OCI-LY7 (cell line): ENCODE data around the gene AARS1. TPM values are rescaled to one million over a fixed set of nuclear protein-coding genes. Genes with fewer than 3 reads are reported as not detected.

Experiments
- BruUV-seq: library from RNA; stranded (reverse); fragments of 400-500 nt; replicated peaks from 2 replicates; lab custom pipeline; 2021; lab: Mats Ljungman, UMichigan
- CTCF ChIA-PET: fragments of 300-600 bp; sonication (Branson Sonifier 250); formaldehyde crosslinking; loops from one replicate; lab custom pipeline; 2022; ENCODE audit warnings: antibody characterized with exemption; ENCODE audit not compliant: unreplicated experiment; lab: Charles Lee
- POLR2A ChIA-PET: fragments of 300-600 bp; sonication (Branson Sonifier 250); formaldehyde crosslinking; loops from one replicate; lab custom pipeline; 2022; ENCODE audit warnings: antibody characterized with exemption; lab: Charles Lee
- DNase-seq: peaks from one replicate; pipeline ENCODE4 v3.0.0-alpha.2; 2015; ENCODE audit warnings: low spot score
- H2AFZ ChIP-seq: fragments of 200-600 bp; sonication (generic), shearing (Covaris generic); 2 replicates; pipeline ENCODE4 v1.6.1; 2014; ENCODE audit warnings: mild to moderate bottlenecking, antibody characterized with exemption, low read length, moderate library complexity
- H3K27ac ChIP-seq: fragments of 200-600 bp; sonication (generic); 2 replicates; pipeline ENCODE4 v1.5.1; 2014; ENCODE audit warnings: mixed run types, low read depth, mild to moderate bottlenecking, moderate library complexity, low read length, inconsistent platforms; ENCODE audit not compliant: poor library complexity, severe bottlenecking
- H3K36me3 ChIP-seq: fragments of 200-600 bp; sonication (generic); 2 replicates; pipeline ENCODE4 v1.6.1; 2014; ENCODE audit warnings: mild to moderate bottlenecking, antibody characterized with exemption, low read length, moderate library complexity, mixed read lengths; ENCODE audit not compliant: insufficient read depth
- H3K4me1 ChIP-seq: fragments of 200-600 bp; sonication (generic); 2 replicates; pipeline ENCODE4 v1.5.1; 2014; ENCODE audit warnings: mild to moderate bottlenecking, low read length; ENCODE audit not compliant: insufficient read depth, poor library complexity, severe bottlenecking
- H3K4me2 ChIP-seq: fragments of 200-600 bp; sonication (generic); 2 replicates; pipeline ENCODE4 v1.6.1; 2014; ENCODE audit warnings: mild to moderate bottlenecking, low read length
- H3K4me3 ChIP-seq: fragments of 200-600 bp; sonication (generic); 2 replicates; pipeline ENCODE4 v1.5.1; 2014; ENCODE audit warnings: mild to moderate bottlenecking, low read depth, low read length; ENCODE audit not compliant: poor library complexity, severe bottlenecking
- H3K79me2 ChIP-seq: fragments of 200-600 bp; sonication (generic); 2 replicates; pipeline ENCODE4 v1.6.1; 2016; ENCODE audit warnings: low read depth, mild to moderate bottlenecking, low read length, moderate library complexity, mixed read lengths; ENCODE audit not compliant: insufficient read depth
- H3K9me2 ChIP-seq: fragments of 200-600 bp; sonication (generic); 2 replicates; pipeline ENCODE4 v1.6.1; 2016; ENCODE audit warnings: mild to moderate bottlenecking, low read length, mixed read lengths; ENCODE audit not compliant: insufficient read depth
- H3K9me3 ChIP-seq: fragments of 200-600 bp; sonication (generic); 2 replicates; pipeline ENCODE4 v1.6.1; 2014; ENCODE audit warnings: mild to moderate bottlenecking, mixed run types, low read length, mixed read lengths
- H4K20me1 ChIP-seq: fragments of 200-600 bp; sonication (generic); 2 replicates; pipeline ENCODE4 v1.6.1; 2014; ENCODE audit warnings: mild to moderate bottlenecking, antibody characterized with exemption, low read length, moderate library complexity, mixed read lengths; ENCODE audit not compliant: insufficient read depth
- CTCF ChIP-seq: fragments of 200-600 bp; sonication (generic); conservative IDR thresholded peaks from 2 replicates; pipeline ENCODE4 v1.5.1; 2014; ENCODE audit warnings: mild to moderate bottlenecking, antibody characterized with exemption, low read length, moderate library complexity, mixed read lengths
- EZH2phosphoT487 ChIP-seq: fragments of 200-600 bp; sonication (generic); IDR thresholded peaks from 2 replicates; pipeline ENCODE4 v1.6.1; 2018; ENCODE audit warnings: low read depth, borderline replicate concordance, mild to moderate bottlenecking, mixed run types, antibody characterized with exemption, low read length, moderate library complexity, mixed read lengths
- intact Hi-C: fragments of 100-400 bp; cut with micrococcal nuclease; formaldehyde crosslinking; loops from one replicate; pipeline ENCODE4 v1.10.0; 2022; ENCODE audit not compliant: unreplicated experiment
- total RNA-seq, 2 experiments: library from RNA; depleted of rRNA in 1 of 2; stranded (reverse); fragments of >200 nt in 1 of 2; shearing (Covaris generic) in 1 of 2; gene quantifications; 2 replicates each; pipeline ENCODE4 v1.2.3, GENCODE V29; 2014 to 2022

AARS1 gene
- total RNA-seq, 2 experiments from 2014 or later = 182 to 259 TPM

- no peaks in the 10 kb centered on the region for H3K4me1 ChIP-seq
- CTCF ChIA-PET = no interaction called here
- H3K4me2 ChIP-seq = no peak overlapping the region
- H3K27ac ChIP-seq = no peak overlapping the region
- no TSS peak for BruUV-seq
- peak; percentile 34 for DNase-seq
- H3K4me3 ChIP-seq = no peak overlapping the region
- POLR2A ChIA-PET = interaction anchor here (0.6 to 1.3 kb wide), 5 partner anchors 15 to 229 kb away, joined by 4 to 6 read pairs (median 5); partner anchors contain the start of gene DDX19A
- no peaks in the 10 kb centered on the region for H3K9me3 ChIP-seq
- no peaks in the 10 kb centered on the region for H3K79me2 ChIP-seq
- H4K20me1 ChIP-seq = no peaks in the 10 kb centered on the region
- no peaks in the 10 kb centered on the region for H3K9me2 ChIP-seq
- peaks cover 24% of the 10 kb centered on the region for H3K36me3 ChIP-seq
- intact Hi-C loops = loop anchor here (1.0 kb wide), 1 partner anchor 322 kb away; no protein-coding TSS in a partner anchor
- no peak for TF ChIP-seq EZH2phosphoT487
- TF ChIP-seq CTCF = peak; percentile 82
- no peak overlapping the region for H2AFZ ChIP-seq
Measured at GRCh38 chr16:70331588-70332358, 42.5 kb upstream of the AARS1 start.

GRCh38 chr16:70331091-70331490 is 41.8 kb upstream of the AARS1 start:
- Histone ChIP-seq H3K9me2 (no peaks in the 10 kb centered on the region), H3K4me2 (no peak overlapping the region), H3K79me2 (no peaks in the 10 kb centered on the region), H3K4me3 (no peak overlapping the region), H3K27ac (no peak overlapping the region), H4K20me1 (no peaks in the 10 kb centered on the region), H2AFZ (no peak overlapping the region), H3K4me1 (no peaks in the 10 kb centered on the region), H3K36me3 (peaks cover 24% of the 10 kb centered on the region), H3K9me3 (no peaks in the 10 kb centered on the region)
- TF ChIP-seq EZH2phosphoT487 = no peak
- TF ChIP-seq CTCF = no peak
- ChIA-PET CTCF (no interaction called here), POLR2A (interaction anchor here (0.6 to 1.3 kb wide), 4 partner anchors 15 to 211 kb away, joined by 5 to 6 read pairs (median 6); partner anchors contain the start of gene DDX19A)
- no peak for DNase-seq
- intact Hi-C loops = loop anchor here (1.0 kb wide), 1 partner anchor 322 kb away; no protein-coding TSS in a partner anchor
- no TSS peak for BruUV-seq
